GM21528 (cell line): ENCODE results near the gene EPN2.

ENCODE experiments used
- ATAC-seq: cut with Tn5 transposase; IDR thresholded peaks from one replicate; pipeline ENCODE4 v1.9.1; 2021; ENCODE audit warnings: mild to moderate bottlenecking, moderate library complexity; ENCODE audit not compliant: unreplicated experiment, low FRiP score

EPN2 gene

DNA sequence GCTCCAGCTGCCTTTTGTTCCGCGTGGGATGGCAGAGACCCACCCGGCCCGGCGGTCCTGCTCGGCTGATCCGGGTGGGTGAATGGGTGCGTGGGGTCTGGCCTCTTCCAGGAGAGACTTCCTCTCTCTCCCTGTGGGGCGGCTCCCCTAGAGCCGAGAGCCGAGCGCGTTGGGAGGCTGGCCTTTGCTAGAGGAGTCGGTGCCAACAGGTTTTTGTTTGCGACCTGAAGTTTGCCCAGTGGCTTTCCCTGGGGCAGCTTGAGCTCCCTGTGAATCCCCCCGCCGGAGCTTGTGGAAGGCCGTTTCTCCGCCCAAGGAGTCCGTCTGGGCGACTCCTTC, 970 bp downstream of the EPN2 start:
- no peak for ATAC-seq

DNA sequence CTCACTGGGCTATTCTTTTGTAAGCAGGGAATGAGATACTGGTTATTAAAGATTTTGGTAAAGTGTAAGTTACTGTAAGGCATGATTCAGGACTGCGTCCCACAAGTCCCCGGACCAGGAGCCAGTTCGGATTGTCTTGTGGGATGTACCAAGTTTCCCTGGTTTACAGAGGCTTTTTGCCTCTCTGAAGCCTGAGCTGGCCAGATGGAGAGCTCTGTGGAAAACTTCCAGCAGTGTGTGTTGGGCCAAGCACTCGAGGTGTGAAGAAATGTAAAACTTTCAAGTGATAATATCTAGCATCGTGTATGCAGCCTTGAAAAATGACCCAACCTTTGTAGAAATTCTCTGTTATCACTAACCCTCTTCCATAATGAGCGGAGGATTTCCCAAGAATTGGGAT, 2.4 kb downstream of the EPN2 start:
- ATAC-seq, result no peak

DNA sequence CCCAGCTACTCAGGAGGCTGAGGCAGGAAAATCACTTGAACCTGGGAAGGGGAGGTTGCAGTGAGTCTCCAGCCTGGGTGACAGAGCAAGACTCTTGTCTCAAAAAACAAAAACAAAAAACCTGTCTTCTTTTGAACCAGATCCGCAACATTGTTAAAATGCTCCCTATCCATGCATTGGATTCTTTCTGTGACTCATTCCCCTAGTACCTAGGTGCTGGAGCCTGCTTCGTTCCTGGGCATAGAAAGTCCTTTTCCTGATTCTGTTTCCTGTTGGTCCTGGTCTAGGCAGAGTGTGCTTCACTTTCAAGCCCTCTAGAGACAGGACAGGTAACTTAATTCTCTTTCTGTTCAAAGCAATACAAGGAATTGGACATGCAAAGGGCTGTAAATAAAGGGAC, 5.2 kb downstream of the EPN2 start:
- no peak for ATAC-seq

- ATAC-seq, result no peak
Observed at GRCh38 chr17:19242926-19243325, 5.8 kb downstream of the EPN2 start.

DNA sequence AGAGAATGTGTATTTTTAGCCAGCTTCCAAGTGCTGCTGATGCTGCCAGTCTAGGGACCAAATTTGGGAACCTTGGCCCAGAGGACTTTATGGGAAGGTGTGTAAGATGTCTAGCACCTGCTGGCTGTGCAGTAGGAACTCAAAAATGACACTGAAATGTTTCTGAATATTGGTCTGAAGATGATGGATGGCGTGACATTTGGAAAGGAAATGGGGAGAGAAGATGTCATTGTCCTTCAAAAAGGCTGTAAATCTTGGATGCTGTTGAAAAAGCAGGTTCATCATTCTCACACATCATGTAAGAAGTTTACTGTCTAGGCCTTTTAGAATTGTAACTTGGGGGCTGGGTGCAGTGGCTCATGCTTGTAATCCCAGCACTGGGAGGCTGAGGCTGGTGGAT, 6.7 kb downstream of the EPN2 start:
- ATAC-seq, result no peak

- no peak for ATAC-seq
Observed at GRCh38 chr17:19244357-19244756, 7.2 kb downstream of the EPN2 start.

GRCh38 chr17:19244781-19245180, 7.6 kb downstream of the EPN2 start:
- ATAC-seq, result no peak

DNA sequence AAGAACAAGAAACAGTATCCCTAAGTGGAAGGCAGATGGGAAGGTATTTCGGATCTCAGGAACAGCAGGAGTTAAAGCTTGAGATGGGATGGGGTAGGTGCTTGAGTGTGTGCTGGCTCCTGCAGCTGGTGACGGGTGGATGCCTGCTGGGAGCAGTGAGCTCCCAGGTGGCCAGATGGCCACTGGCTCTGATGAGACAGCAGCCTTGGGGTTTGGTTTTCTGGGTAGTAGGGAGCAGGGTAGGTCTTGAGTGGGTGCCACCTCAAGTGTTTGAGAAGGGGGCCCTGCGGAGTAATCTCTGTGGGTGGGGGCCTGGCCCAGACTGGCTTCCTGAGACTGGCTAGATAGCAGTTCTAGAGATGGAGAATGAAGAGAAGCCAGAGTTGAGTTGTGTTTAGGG, 10.3 kb downstream of the EPN2 start:
- no peak for ATAC-seq

DNA sequence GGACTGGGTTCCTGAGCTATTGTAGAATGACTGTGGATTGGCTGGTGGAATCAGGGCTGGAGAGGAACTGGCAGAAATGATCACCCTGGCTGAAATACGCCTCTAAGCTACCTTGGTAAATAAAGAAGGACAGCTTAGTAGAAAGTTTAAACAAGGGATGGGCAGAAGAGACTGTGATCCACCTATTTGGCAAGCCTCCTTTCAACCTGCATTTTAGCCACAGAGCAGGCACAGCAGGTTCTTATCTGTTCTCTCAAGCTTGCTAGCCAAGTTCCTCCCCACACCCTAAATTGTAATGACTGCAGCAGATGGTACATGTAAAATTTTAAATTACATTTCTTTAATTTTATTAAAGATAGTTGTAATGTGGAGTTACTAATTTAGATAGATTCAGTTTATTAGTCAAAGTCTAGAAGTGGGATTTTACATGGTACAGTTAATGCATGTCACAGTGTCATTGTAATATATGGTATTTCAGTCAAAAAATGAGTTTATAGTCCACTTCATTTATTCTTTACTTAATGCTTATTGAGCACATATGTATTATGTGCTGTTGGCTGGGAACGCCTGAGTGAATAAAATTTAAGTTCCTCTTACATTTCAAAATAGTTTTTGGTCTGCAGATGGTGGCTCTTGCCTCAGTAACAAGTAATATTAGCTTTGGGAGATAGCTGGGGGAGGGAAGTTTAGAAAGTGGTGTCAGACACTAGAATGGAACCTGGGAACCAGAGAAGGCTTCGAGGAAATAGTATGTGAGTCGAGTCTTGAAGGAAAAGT, 11.2 kb downstream of the EPN2 start:
- ATAC-seq, result no peak

- ATAC-seq, result no peak
Observed at GRCh38 chr17:19248928-19249574, 11.9 kb downstream of the EPN2 start.

- ATAC-seq, result no peak
Observed at GRCh38 chr17:19249681-19250080, 12.5 kb downstream of the EPN2 start.

DNA sequence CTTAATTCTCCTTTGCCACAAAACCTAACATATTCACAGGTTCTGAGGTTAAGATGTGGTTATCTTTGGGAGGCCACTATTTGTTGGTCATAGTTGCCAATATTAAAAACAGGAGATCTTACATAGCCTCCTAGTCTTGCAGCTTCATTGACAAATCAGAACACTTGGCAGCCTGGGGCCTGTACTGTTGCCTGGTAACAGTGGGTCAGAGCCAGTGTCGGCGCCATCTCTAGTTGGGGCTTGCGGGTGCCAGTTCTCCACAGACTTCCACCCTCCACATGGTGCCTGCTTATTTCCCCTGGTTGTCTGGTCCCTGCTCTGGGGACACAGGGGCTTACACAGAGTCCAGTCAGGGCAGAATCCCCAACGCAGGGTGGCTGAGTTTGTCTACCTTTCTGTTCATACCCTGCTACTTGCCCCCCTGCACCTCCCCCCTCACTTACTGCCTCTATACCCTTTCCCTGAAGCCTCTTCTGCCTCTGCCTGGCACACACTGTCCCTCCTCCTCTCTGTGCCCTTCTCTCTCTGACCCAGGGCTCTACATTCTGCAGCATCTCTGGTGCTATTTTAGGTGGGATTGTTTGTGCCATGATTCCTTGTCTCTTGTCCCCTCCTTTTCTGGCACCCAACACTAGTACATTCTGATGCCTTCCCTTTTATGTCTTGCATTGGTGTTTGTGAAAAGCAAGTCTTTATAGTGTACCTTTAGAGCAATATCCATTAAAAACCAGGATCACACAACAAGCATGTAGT, 13.4 kb downstream of the EPN2 start:
- no peak for ATAC-seq

GRCh38 chr17:19253112-19253511, 15.9 kb downstream of the EPN2 start:
- ATAC-seq, result no peak

DNA sequence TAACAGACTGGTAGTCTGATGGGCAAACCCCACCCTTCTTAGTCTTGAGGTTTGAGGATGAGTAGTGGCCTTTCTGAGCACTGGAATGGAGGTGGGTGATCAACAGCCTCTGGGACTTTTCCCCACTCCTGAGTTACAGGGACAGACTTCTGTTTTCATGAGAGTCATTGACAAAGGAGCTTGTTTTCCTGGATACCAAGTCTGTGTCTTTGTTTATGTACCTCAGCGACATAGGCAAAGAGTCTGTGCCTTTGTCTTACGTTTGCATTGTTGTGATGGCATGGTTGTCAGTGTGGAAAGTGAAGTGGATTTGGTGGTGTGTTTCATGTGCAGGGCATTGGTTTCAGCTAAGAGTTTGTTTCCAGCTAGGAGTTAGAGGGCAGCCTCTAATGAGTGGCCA, 17.5 kb downstream of the EPN2 start:
- ATAC-seq, result no peak

GRCh38 chr17:19255279-19255678, 18.1 kb downstream of the EPN2 start:
- ATAC-seq, result no peak

- ATAC-seq, result no peak
Observed at GRCh38 chr17:19258371-19258770, 21.2 kb downstream of the EPN2 start.

GRCh38 chr17:19260958-19261357, 23.8 kb downstream of the EPN2 start:
- no peak for ATAC-seq

GRCh38 chr17:19261426-19261825, 24.3 kb downstream of the EPN2 start:
- ATAC-seq, result no peak

GRCh38 chr17:19262650-19263631, 25.8 kb downstream of the EPN2 start:
- ATAC-seq, result no peak

- no peak for ATAC-seq
Observed at GRCh38 chr17:19263641-19264051, 26.5 kb downstream of the EPN2 start.

DNA sequence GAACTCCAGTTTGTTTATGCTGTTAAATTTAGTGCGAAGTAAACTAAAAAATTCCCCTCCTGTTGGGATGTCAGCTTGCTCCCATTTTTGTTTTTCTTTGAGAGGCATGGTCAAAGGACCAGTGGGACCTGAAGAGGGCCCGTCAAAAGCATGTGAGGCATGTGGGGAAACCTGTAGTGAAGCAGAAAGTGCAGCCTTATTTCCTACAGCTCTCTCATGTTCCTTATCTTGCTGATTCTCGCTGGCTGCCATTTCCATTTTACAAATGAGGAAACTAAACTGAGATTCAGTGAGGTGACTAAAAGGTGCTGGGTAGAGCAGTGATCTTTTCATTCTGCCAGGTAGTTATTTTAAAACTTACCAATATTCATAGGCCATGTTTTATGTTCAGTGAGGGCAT, 27.1 kb downstream of the EPN2 start:
- ATAC-seq, result no peak
